ENCODE results near the gene ACAD10. TPM values are rescaled to one million over a fixed set of nuclear protein-coding genes. Genes with fewer than 3 reads are reported as not detected.

The ACAD10 gene
- total RNA-seq, 1 experiment from 2014 or later = 25.3 TPM

DNA sequence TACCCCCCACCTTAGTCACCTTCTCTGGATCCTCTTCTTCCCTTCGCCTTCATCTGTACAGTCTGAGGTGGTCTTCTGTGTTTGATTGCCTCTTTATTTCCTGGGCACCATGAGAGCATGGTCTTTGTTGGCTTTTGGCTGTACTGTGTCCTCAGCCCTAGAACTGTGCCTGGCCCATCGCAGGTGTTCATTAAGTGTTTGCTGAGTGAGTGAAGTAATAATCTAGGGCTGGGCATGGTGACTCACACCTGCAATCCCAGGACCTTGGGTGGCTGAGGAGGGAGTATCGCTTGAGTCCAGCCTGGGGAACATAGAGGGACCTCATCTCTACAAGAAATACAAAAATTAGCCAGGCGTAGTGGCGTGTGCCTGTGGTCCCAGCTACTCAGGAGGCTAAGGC lies 94.8 kb downstream of the ACAD10 start:
- Histone ChIP-seq H3K4me3 (replicated peaks in 1 of 2; ENCODE audit: low read depth in 1 of 2, low read length in 2 of 2) (no peak overlapping the region), H3K9me2 (ENCODE audit: insufficient read depth) (no peaks in the 10 kb centered on the region), H3K4me2 (ENCODE audit: low read length) (no peak overlapping the region), H2AFZ (ENCODE audit: low read depth, low read length, poor library complexity, severe bottlenecking) (no peak overlapping the region), H3K27me3 (ENCODE audit: insufficient read depth, low read length) (no peaks in the 10 kb centered on the region), H3K9me3 (ENCODE audit: control insufficient read depth in 1 of 2, insufficient read depth in 1 of 2, low read depth in 1 of 2, low read length in 2 of 2) (peaks cover 0 to 6% of the 10 kb centered on the region in 2 experiments; a peak in 1 of 4 replicates), H3K79me2 (ENCODE audit: insufficient read depth, low read length) (no peaks in the 10 kb centered on the region), H3K4me1 (ENCODE audit: control insufficient read depth in 1 of 2, insufficient read depth in 2 of 2, low read length in 2 of 2) (no peaks in the 10 kb centered on the region), H3K9ac (ENCODE audit: low read length) (no peak overlapping the region), H3K36me3 (ENCODE audit: control insufficient read depth in 1 of 2, insufficient read depth in 2 of 2, low read length in 2 of 2) (peaks cover 0 to 8% of the 10 kb centered on the region in 2 experiments; a peak in 1 of 4 replicates), H4K20me1 (ENCODE audit: insufficient read depth) (no peaks in the 10 kb centered on the region), H3K27ac (ENCODE audit: low read depth, low read length) (no peak overlapping the region)
- no peak for TF ChIP-seq EZH2 (IDR thresholded peaks at IDR 0.05)
- TF ChIP-seq EGR1 (IDR thresholded peaks at IDR 0.05; ENCODE audit: low read depth) = no peak
- TF ChIP-seq POLR2A (IDR thresholded peaks at IDR 0.05; ENCODE audit: borderline replicate concordance, extremely low read depth, insufficient read depth, insufficient read length) = no peak
- TF ChIP-seq RAD21 (IDR thresholded peaks at IDR 0.05; ENCODE audit: low read depth) = no peak
- no peak for TF ChIP-seq YY1 (IDR thresholded peaks at IDR 0.05; ENCODE audit: extremely low read depth, insufficient replicate concordance, low read depth, low read length)
- TF ChIP-seq, protein P1, sequence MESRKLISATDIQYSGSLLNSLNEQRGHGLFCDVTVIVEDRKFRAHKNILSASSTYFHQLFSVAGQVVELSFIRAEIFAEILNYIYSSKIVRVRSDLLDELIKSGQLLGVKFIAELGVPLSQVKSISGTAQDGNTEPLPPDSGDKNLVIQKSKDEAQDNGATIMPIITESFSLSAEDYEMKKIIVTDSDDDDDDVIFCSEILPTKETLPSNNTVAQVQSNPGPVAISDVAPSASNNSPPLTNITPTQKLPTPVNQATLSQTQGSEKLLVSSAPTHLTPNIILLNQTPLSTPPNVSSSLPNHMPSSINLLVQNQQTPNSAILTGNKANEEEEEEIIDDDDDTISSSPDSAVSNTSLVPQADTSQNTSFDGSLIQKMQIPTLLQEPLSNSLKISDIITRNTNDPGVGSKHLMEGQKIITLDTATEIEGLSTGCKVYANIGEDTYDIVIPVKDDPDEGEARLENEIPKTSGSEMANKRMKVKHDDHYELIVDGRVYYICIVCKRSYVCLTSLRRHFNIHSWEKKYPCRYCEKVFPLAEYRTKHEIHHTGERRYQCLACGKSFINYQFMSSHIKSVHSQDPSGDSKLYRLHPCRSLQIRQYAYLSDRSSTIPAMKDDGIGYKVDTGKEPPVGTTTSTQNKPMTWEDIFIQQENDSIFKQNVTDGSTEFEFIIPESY (IDR thresholded peaks at IDR 0.05; ENCODE audit: extremely low read depth, insufficient replicate concordance, low read length) = no peak
- TF ChIP-seq CBX3 (IDR thresholded peaks at IDR 0.05; ENCODE audit: low read depth) = no peak
- no peak for TF ChIP-seq SIN3A (IDR thresholded peaks at IDR 0.05; ENCODE audit: low read depth)
- RAD21 ChIA-PET (ENCODE audit: low non-redundant PET in 1 of 2, low total read pairs in 2 of 2, uncharacterized antibody in 2 of 2, unreplicated experiment in 2 of 2) = no interaction called here
- no TSS peak for BruUV-seq (replicated peaks)
- CTCF ChIA-PET = no interaction called here
- intact Hi-C loops (cut with micrococcal nuclease) = no loop called here
- ATAC-seq (no peak), DNase-seq (ENCODE audit: low read depth, low spot score) (no peak)
- POLR2A ChIA-PET = no interaction called here

DNA sequence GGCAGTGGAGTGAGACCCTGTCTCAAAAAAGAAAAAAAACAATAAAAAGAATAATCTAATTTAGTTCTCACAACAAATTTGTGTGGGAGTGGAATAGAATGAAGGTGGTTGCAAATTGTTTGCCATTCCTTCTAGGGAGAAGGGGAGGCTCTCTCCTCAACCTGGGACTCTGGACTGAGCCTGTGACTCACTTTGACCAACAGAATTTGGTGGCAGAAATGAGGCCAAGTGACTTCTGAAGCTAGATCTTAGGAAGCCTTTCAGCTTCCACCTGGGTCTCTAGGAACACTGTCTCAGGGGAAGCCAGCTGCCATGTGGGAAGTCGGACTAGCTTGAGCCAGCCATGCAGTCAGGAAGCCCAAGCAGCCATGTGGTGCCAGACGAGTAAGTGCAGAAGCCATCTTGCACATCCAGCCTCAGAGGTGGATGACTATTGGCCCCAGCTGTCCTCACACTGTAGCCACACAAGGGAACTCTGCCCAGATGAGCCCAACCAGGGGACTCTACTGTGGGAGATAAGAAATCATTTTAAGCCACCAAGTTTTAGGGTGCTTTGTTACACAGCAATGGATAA lies 95.3 kb downstream of the ACAD10 start:
- Histone ChIP-seq H3K9me2 (ENCODE audit: insufficient read depth) (no peaks in the 10 kb centered on the region), H4K20me1 (ENCODE audit: insufficient read depth) (no peaks in the 10 kb centered on the region), H2AFZ (ENCODE audit: low read depth, low read length, poor library complexity, severe bottlenecking) (no peak overlapping the region), H3K27ac (ENCODE audit: low read depth, low read length) (no peak overlapping the region), H3K36me3 (ENCODE audit: control insufficient read depth in 1 of 2, insufficient read depth in 2 of 2, low read length in 2 of 2) (peaks cover 0 to 8% of the 10 kb centered on the region in 2 experiments; a peak in 1 of 4 replicates), H3K4me3 (replicated peaks in 1 of 2; ENCODE audit: low read depth in 1 of 2, low read length in 2 of 2) (no peak overlapping the region), H3K4me2 (ENCODE audit: low read length) (no peak overlapping the region), H3K79me2 (ENCODE audit: insufficient read depth, low read length) (no peaks in the 10 kb centered on the region), H3K9me3 (ENCODE audit: control insufficient read depth in 1 of 2, insufficient read depth in 1 of 2, low read depth in 1 of 2, low read length in 2 of 2) (peaks cover 0 to 6% of the 10 kb centered on the region in 2 experiments; a peak in 1 of 4 replicates), H3K9ac (ENCODE audit: low read length) (no peak overlapping the region), H3K27me3 (ENCODE audit: insufficient read depth, low read length) (no peaks in the 10 kb centered on the region), H3K4me1 (ENCODE audit: control insufficient read depth in 1 of 2, insufficient read depth in 2 of 2, low read length in 2 of 2) (no peaks in the 10 kb centered on the region)
- DNase-seq (ENCODE audit: low read depth, low spot score) (no peak), ATAC-seq (no peak)
- POLR2A ChIA-PET = no interaction called here
- intact Hi-C loops (cut with micrococcal nuclease) = no loop called here
- RAD21 ChIA-PET (ENCODE audit: low non-redundant PET in 1 of 2, low total read pairs in 2 of 2, uncharacterized antibody in 2 of 2, unreplicated experiment in 2 of 2) = no interaction called here
- TF ChIP-seq EGR1 (IDR thresholded peaks at IDR 0.05; ENCODE audit: low read depth) (no peak), SRF (IDR thresholded peaks at IDR 0.05; ENCODE audit: low read depth) (no peak), POLR2AphosphoS5 (IDR thresholded peaks at IDR 0.05; ENCODE audit: low read depth, low read length) (no peak), YY1 (IDR thresholded peaks at IDR 0.05; ENCODE audit: extremely low read depth, insufficient replicate concordance, low read depth, low read length) (no peak), JUND (IDR thresholded peaks at IDR 0.05) (no peak)
- TF ChIP-seq, protein P2, sequence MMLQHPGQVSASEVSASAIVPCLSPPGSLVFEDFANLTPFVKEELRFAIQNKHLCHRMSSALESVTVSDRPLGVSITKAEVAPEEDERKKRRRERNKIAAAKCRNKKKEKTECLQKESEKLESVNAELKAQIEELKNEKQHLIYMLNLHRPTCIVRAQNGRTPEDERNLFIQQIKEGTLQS (IDR thresholded peaks at IDR 0.05) = no peak
- no TSS peak for BruUV-seq (replicated peaks)
- CTCF ChIA-PET = no interaction called here

Data from HCT116 (cell line).